ENCODE results near the gene CTIF. TPM values are rescaled to one million over a fixed set of nuclear protein-coding genes. Genes with fewer than 3 reads are reported as not detected.

CTIF gene
- total and polyA plus RNA-seq, 2 donors (not counting 1 experiment from before 2014, with no cell fraction given), result 27.2 to 28.1 TPM

DNA sequence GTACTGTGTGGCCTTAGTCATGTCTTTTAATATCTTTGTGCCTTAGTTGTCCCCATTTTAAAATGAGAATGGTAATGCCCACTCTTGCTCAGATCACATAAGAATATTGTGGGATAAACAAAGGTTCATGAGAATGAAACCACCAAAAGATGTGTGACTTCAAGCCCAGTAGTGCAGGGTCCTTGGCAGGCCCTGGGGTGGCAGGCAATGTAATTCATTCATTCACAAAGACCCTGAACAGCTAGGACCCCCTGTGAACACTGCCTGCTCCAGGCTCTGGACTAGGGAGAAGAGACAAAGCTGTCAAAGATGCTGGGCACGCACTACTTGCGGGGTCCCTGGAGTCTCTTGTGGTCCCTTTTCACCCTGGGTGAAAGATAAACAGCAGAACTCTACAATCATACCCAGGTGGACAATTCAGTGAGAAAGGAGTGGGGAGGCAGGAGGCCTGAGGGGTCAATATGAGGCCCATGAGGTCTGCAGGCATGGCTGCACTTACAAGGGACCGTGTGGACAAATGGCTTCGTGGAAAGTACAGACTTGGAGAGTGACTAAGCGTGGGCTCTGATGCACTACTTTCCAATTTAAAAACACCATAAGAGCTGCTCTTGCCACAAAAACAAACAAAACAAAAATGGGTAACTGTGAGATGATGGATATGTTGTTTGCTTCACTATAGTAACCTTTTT lies 275.8 kb downstream of the CTIF start:
- H4K20me1 ChIP-seq (ENCODE audit: control insufficient read depth, extremely low read depth, insufficient read depth, low read length), result no peaks in the 10 kb centered on the region
- peak in 1 of 2 donors; percentile 34 for DNase-seq (ENCODE audit: low read depth in 2 of 2)
- H3K79me2 ChIP-seq (ENCODE audit: control insufficient read depth, insufficient read depth, low read length), result no peaks in the 10 kb centered on the region
- H3K9ac ChIP-seq (ENCODE audit: insufficient read depth, low read length), result no peak overlapping the region
- H3K27me3 ChIP-seq (ENCODE audit: control insufficient read depth, insufficient read depth, low read length), result no peaks in the 10 kb centered on the region
- no peak overlapping the region for H3K4me2 ChIP-seq (ENCODE audit: extremely low read depth, insufficient read depth, low read length)
- H3K9me3 ChIP-seq (ENCODE audit: control insufficient read depth, insufficient read depth, low read depth, low read length), result no peaks in the 10 kb centered on the region
- no peak overlapping the region for H3K27ac ChIP-seq (ENCODE audit: insufficient read depth, low read length)
- TF ChIP-seq EZH2 (IDR thresholded peaks at IDR 0.05; ENCODE audit: low read length, missing control alignments), result no peak
- TF ChIP-seq, protein P1, sequence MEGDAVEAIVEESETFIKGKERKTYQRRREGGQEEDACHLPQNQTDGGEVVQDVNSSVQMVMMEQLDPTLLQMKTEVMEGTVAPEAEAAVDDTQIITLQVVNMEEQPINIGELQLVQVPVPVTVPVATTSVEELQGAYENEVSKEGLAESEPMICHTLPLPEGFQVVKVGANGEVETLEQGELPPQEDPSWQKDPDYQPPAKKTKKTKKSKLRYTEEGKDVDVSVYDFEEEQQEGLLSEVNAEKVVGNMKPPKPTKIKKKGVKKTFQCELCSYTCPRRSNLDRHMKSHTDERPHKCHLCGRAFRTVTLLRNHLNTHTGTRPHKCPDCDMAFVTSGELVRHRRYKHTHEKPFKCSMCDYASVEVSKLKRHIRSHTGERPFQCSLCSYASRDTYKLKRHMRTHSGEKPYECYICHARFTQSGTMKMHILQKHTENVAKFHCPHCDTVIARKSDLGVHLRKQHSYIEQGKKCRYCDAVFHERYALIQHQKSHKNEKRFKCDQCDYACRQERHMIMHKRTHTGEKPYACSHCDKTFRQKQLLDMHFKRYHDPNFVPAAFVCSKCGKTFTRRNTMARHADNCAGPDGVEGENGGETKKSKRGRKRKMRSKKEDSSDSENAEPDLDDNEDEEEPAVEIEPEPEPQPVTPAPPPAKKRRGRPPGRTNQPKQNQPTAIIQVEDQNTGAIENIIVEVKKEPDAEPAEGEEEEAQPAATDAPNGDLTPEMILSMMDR (conservative IDR thresholded peaks at IDR 0.05 in 1 of 2, IDR thresholded peaks at IDR 0.05 in 1 of 2; ENCODE audit: low read depth in 1 of 2, low read length in 2 of 2), result no peak
- H3K4me3 ChIP-seq (replicated peaks in 1 of 4; ENCODE audit: control extremely low read depth in 1 of 4, insufficient read depth in 1 of 4, low read depth in 3 of 4, low read length in 4 of 4), result no peak overlapping the region
- no peaks in the 10 kb centered on the region for H3K4me1 ChIP-seq (ENCODE audit: control insufficient read depth, extremely low read depth, insufficient read depth, low read length)
- H2AFZ ChIP-seq (ENCODE audit: low read length), result no peak overlapping the region
- peaks cover 3% of the 10 kb centered on the region for H3K36me3 ChIP-seq (ENCODE audit: control insufficient read depth, insufficient read depth, low read length)

DNA sequence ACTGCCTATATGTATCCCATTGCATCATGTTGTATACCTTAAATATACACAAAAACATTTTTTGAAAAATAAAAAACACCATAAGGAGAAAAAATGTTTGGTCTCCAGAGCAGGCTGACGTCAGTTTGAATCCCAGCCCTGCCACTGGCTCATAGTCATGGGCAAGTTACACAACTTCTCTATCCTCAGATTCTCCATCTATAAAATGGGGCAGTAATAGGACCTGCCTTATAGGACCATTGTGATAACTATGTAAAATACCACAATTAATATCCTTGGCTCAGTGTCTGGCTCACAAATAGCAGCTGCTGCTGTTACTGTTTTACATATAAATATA lies 276.3 kb downstream of the CTIF start:
- DNase-seq (ENCODE audit: low read depth in 2 of 2), result no peak
- Histone ChIP-seq H3K4me2 (ENCODE audit: extremely low read depth, insufficient read depth, low read length) (no peak overlapping the region), H3K27me3 (ENCODE audit: control insufficient read depth, insufficient read depth, low read length) (no peaks in the 10 kb centered on the region), H3K79me2 (ENCODE audit: control insufficient read depth, insufficient read depth, low read length) (no peaks in the 10 kb centered on the region), H2AFZ (ENCODE audit: low read length) (no peak overlapping the region), H3K9ac (ENCODE audit: insufficient read depth, low read length) (no peak overlapping the region), H3K9me3 (ENCODE audit: control insufficient read depth, insufficient read depth, low read depth, low read length) (no peaks in the 10 kb centered on the region), H3K4me1 (ENCODE audit: control insufficient read depth, extremely low read depth, insufficient read depth, low read length) (no peaks in the 10 kb centered on the region), H4K20me1 (ENCODE audit: control insufficient read depth, extremely low read depth, insufficient read depth, low read length) (no peaks in the 10 kb centered on the region), H3K4me3 (replicated peaks in 1 of 4; ENCODE audit: control extremely low read depth in 1 of 4, insufficient read depth in 1 of 4, low read depth in 3 of 4, low read length in 4 of 4) (no peak overlapping the region), H3K36me3 (ENCODE audit: control insufficient read depth, insufficient read depth, low read length) (peaks cover 3% of the 10 kb centered on the region), H3K27ac (ENCODE audit: insufficient read depth, low read length) (no peak overlapping the region)
- TF ChIP-seq EZH2 (IDR thresholded peaks at IDR 0.05; ENCODE audit: low read length, missing control alignments), result no peak
- TF ChIP-seq, protein P1 (conservative IDR thresholded peaks at IDR 0.05 in 1 of 2, IDR thresholded peaks at IDR 0.05 in 1 of 2; ENCODE audit: low read depth in 1 of 2, low read length in 2 of 2), result no peak

DNA sequence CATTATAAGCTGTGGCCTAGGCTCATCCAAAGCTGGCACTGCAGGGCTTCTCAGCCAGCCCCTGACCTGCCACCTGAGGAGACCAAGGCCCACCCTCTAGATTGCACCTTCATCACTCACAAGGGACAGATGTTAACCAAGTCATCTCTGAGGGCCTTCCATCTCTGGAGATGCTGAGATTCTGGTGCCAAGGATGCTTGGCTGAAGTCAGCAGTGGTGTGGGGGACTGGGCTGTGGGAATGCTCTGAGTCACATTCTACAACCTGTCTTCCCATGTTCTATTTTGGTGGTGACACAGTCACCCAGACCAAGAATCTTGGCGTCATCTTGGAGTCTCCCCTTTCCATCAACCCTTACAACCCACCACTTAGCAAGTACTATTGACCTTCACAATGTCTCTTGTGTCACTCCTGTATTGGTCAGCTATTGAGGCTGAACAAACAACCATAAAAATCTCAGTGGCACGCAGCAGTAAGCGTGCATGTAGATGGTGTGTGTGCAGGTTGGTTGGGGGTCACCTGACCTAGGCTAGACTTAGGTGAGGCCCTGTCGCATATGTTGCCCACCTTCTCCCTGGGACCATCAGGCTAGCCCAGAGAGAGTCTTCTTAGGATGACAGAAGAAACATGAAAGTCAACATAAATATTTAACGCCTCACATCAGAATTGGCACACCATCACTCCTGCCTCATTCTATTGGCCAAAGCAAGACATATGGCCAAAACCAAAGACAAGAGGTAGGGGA lies 276.9 kb downstream of the CTIF start:
- no peak overlapping the region for H2AFZ ChIP-seq (ENCODE audit: low read length)
- peak in 1 of 2 donors; percentile 63 for DNase-seq (ENCODE audit: low read depth in 2 of 2)
- no peaks in the 10 kb centered on the region for H3K79me2 ChIP-seq (ENCODE audit: control insufficient read depth, insufficient read depth, low read length)
- H3K4me2 ChIP-seq (ENCODE audit: extremely low read depth, insufficient read depth, low read length), result no peak overlapping the region
- H3K36me3 ChIP-seq (ENCODE audit: control insufficient read depth, insufficient read depth, low read length), result peaks cover 3% of the 10 kb centered on the region
- H3K4me3 ChIP-seq (replicated peaks in 1 of 4; ENCODE audit: control extremely low read depth in 1 of 4, insufficient read depth in 1 of 4, low read depth in 3 of 4, low read length in 4 of 4), result no peak overlapping the region
- H3K9ac ChIP-seq (ENCODE audit: insufficient read depth, low read length), result no peak overlapping the region
- TF ChIP-seq EZH2 (IDR thresholded peaks at IDR 0.05; ENCODE audit: low read length, missing control alignments), result no peak
- TF ChIP-seq, protein P1 (conservative IDR thresholded peaks at IDR 0.05 in 1 of 2, IDR thresholded peaks at IDR 0.05 in 1 of 2; ENCODE audit: low read depth in 1 of 2, low read length in 2 of 2), result no peak
- H3K9me3 ChIP-seq (ENCODE audit: control insufficient read depth, insufficient read depth, low read depth, low read length), result no peaks in the 10 kb centered on the region
- no peaks in the 10 kb centered on the region for H4K20me1 ChIP-seq (ENCODE audit: control insufficient read depth, extremely low read depth, insufficient read depth, low read length)
- H3K27me3 ChIP-seq (ENCODE audit: control insufficient read depth, insufficient read depth, low read length), result no peaks in the 10 kb centered on the region
- H3K27ac ChIP-seq (ENCODE audit: insufficient read depth, low read length), result no peak overlapping the region
- no peaks in the 10 kb centered on the region for H3K4me1 ChIP-seq (ENCODE audit: control insufficient read depth, extremely low read depth, insufficient read depth, low read length)
